ENCODE results near the gene TMOD3.

DNA sequence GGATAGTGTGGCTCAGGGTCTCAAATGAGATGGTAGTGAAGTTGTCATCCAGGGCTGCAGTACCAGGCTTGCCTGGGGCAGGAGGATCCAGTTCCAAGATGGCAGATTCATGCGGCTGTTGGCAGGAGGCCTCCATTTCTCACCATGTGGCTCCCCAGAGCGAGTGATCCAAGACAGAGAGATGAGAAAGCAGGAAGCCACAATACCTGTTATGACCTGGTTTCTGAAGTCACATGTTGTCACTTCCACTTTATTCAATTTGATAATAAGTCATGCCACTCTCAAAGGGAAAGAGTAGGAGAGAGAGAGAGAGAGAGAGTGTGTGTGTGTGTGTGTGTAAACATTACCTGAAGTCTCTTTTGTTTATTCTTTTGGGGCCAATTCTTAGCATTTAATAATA lies 47.9 kb upstream of the TMOD3 start:
- TF ChIP-seq, protein P1, sequence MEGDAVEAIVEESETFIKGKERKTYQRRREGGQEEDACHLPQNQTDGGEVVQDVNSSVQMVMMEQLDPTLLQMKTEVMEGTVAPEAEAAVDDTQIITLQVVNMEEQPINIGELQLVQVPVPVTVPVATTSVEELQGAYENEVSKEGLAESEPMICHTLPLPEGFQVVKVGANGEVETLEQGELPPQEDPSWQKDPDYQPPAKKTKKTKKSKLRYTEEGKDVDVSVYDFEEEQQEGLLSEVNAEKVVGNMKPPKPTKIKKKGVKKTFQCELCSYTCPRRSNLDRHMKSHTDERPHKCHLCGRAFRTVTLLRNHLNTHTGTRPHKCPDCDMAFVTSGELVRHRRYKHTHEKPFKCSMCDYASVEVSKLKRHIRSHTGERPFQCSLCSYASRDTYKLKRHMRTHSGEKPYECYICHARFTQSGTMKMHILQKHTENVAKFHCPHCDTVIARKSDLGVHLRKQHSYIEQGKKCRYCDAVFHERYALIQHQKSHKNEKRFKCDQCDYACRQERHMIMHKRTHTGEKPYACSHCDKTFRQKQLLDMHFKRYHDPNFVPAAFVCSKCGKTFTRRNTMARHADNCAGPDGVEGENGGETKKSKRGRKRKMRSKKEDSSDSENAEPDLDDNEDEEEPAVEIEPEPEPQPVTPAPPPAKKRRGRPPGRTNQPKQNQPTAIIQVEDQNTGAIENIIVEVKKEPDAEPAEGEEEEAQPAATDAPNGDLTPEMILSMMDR (conservative IDR thresholded peaks at IDR 0.05; ENCODE audit: low read depth in 2 of 2), result no peak
- no peak for TF ChIP-seq EZH2phosphoT487 (IDR thresholded peaks at IDR 0.05; ENCODE audit: unreplicated experiment)

Measured in GM23338 (cell line).